Endothelial cell of umbilical vein (primary cell): ENCODE results near the gene ZMPSTE24. TPM values are rescaled to one million over a fixed set of nuclear protein-coding genes. Genes with fewer than 3 reads are reported as not detected.

ENCODE experiments used
- BruUV-seq: library from RNA; stranded (reverse); fragments of 400-500 nt; replicated peaks from 2 replicates; lab custom pipeline; 2021; lab: Mats Ljungman, UMichigan
- CTCF ChIA-PET: fragments of 300-600, 350-600 bp; sonication (Branson Sonifier 250); formaldehyde crosslinking; loops from one replicate; lab custom pipeline; 2021; ENCODE audit warnings: antibody characterized with exemption, inconsistent platforms; lab: Charles Lee
- POLR2A ChIA-PET: fragments of 300-600, 350-600 bp; sonication (Branson Sonifier 250); formaldehyde crosslinking; loops from one replicate; lab custom pipeline; 2021; ENCODE audit warnings: antibody characterized with exemption, inconsistent platforms; lab: Charles Lee
- DNase-seq: peaks from one replicate; pipeline ENCODE4 v3.0.0-alpha.2; 2011; ENCODE audit warnings: low read depth, low spot score
- FAIRE-seq: peaks from 2 replicates; lab custom pipeline; 2011; peaks lifted over from hg19 to GRCh38; lab: Jason Lieb, UNC
- H2AFZ ChIP-seq: 2 replicates; pipeline ENCODE4 v1.6.0; 2012; ENCODE audit warnings: low read depth, low read length, control low read depth, inconsistent platforms
- H3K27ac ChIP-seq: 2 replicates; pipeline ENCODE4 v1.5.1; 2011; ENCODE audit warnings: low read depth, mild to moderate bottlenecking, control low read depth, low read length, moderate library complexity; ENCODE audit not compliant: insufficient read depth
- H3K27me3 ChIP-seq, 2 experiments: 2 replicates each; pipeline versions ENCODE4 v1.6.0 to v1.6.1; 2011; ENCODE audit warnings: low read length in 2 of 2, mixed read lengths in 1 of 2; ENCODE audit not compliant: control insufficient read depth in 2 of 2, insufficient read depth in 2 of 2
- H3K36me3 ChIP-seq, 2 experiments: 2 replicates in 1 of 2; 3 replicates in 1 of 2; pipeline ENCODE4 v1.5.1; 2011; ENCODE audit warnings: low read length in 2 of 2, mild to moderate bottlenecking in 1 of 2, moderate library complexity in 1 of 2; ENCODE audit not compliant: control insufficient read depth in 2 of 2, insufficient read depth in 2 of 2; ENCODE audit errors: extremely low read depth in 1 of 2
- H3K4me1 ChIP-seq: 3 replicates; pipeline ENCODE4 v1.5.1; 2011; ENCODE audit warnings: mild to moderate bottlenecking, low read length; ENCODE audit not compliant: control insufficient read depth, insufficient read depth; ENCODE audit errors: extremely low read depth
- H3K4me2 ChIP-seq: 2 replicates; pipeline ENCODE4 v1.6.1; 2011; ENCODE audit warnings: low read length, control low read depth, mixed read lengths; ENCODE audit not compliant: insufficient read depth
- H3K4me3 ChIP-seq, 3 experiments: fragments of 200-600 bp in 1 of 3; sonication (generic), shearing (Covaris generic) in 1 of 3; replicated peaks in 1 of 3; 2 replicates each; pipeline ENCODE4 v1.5.1; 2011 to 2016; ENCODE audit warnings: control low read depth in 3 of 3, low read length in 3 of 3, mild to moderate bottlenecking in 2 of 3, inconsistent platforms in 1 of 3, low read depth in 1 of 3, moderate library complexity in 1 of 3; ENCODE audit not compliant: insufficient read depth in 1 of 3
- H3K79me2 ChIP-seq: 2 replicates; pipeline ENCODE4 v1.6.0; 2012; ENCODE audit warnings: low read length, inconsistent platforms; ENCODE audit not compliant: control insufficient read depth, insufficient read depth
- H3K9ac ChIP-seq: replicated peaks from 2 replicates; pipeline ENCODE3; 2011; ENCODE audit warnings: low read length, control low read depth; ENCODE audit not compliant: insufficient read depth; ENCODE audit errors: extremely low read depth
- H3K9me1 ChIP-seq: replicated peaks from 3 replicates; pipeline ENCODE4 v1.6.0; 2011; ENCODE audit warnings: mild to moderate bottlenecking, low read length; ENCODE audit not compliant: control insufficient read depth, insufficient read depth; ENCODE audit errors: extremely low read depth
- H3K9me3 ChIP-seq: replicated peaks from 2 replicates; pipeline ENCODE4 v1.5.1; 2012; ENCODE audit warnings: low read length, inconsistent platforms; ENCODE audit not compliant: control insufficient read depth, insufficient read depth
- H4K20me1 ChIP-seq: replicated peaks from 2 replicates; pipeline ENCODE3; 2011; ENCODE audit warnings: mild to moderate bottlenecking, low read length; ENCODE audit not compliant: control insufficient read depth, insufficient read depth; ENCODE audit errors: extremely low read depth
- CTCF ChIP-seq, 2 donors: IDR thresholded peaks; 1 replicate in 1 of 2; 2 replicates in 1 of 2; pipeline ENCODE4 v1.5.1; 2011; ENCODE audit warnings: low read length in 2 of 2, mild to moderate bottlenecking in 2 of 2, moderate library complexity in 2 of 2, control low read depth in 1 of 2, inconsistent platforms in 1 of 2, low read depth in 1 of 2; ENCODE audit not compliant: insufficient read depth in 1 of 2; ENCODE audit errors: extremely low read depth in 1 of 2
- EZH2 ChIP-seq: IDR thresholded peaks from 2 replicates; pipeline ENCODE4 v1.6.1; 2012; ENCODE audit warnings: borderline replicate concordance, low read depth, mild to moderate bottlenecking, moderate library complexity, low read length, inconsistent platforms; ENCODE audit not compliant: severe bottlenecking
- FOS ChIP-seq: IDR thresholded peaks from 2 replicates; pipeline ENCODE4 v1.6.1; 2011; ENCODE audit warnings: mild to moderate bottlenecking, low read length, moderate library complexity, borderline replicate concordance; ENCODE audit not compliant: insufficient read depth
- GATA2 ChIP-seq: IDR thresholded peaks from 2 replicates; pipeline ENCODE4 v1.7.0; 2011; ENCODE audit warnings: low read depth, mild to moderate bottlenecking, moderate library complexity, mixed read lengths, low read length; ENCODE audit not compliant: insufficient read length, insufficient read depth
- JUN ChIP-seq: IDR thresholded peaks from 2 replicates; pipeline ENCODE4 v1.6.1; 2011; ENCODE audit warnings: borderline replicate concordance, low read depth; ENCODE audit not compliant: insufficient read length, insufficient read depth
- MAX ChIP-seq: IDR thresholded peaks from 2 replicates; pipeline ENCODE4 v1.6.1; 2011; ENCODE audit not compliant: insufficient read depth, insufficient read length
- MYC ChIP-seq: IDR thresholded peaks from one replicate; pipeline ENCODE4 v1.6.1; 2011; ENCODE audit warnings: mild to moderate bottlenecking, low read depth, low read length
- POLR2A ChIP-seq: IDR thresholded peaks from 2 replicates; pipeline ENCODE4 v1.6.1; 2012; ENCODE audit warnings: low read depth, mild to moderate bottlenecking, control low read depth, low read length
- POLR2AphosphoS5 ChIP-seq: IDR thresholded peaks from 2 replicates; pipeline ENCODE4 v1.6.1; 2012; ENCODE audit warnings: low read depth, mild to moderate bottlenecking, control low read depth, low read length, moderate library complexity; ENCODE audit not compliant: insufficient read depth
- dilution Hi-C: fragments of 300-500 bp; cut with MboI; formaldehyde crosslinking; loops from one replicate; pipeline ENCODE4 v1.15.0; 2019; ENCODE audit warnings: low sequenced_read_pairs; ENCODE audit not compliant: extremely low pct_ligation_motif_present
- intact Hi-C: fragments of 100-400 bp; cut with micrococcal nuclease; formaldehyde crosslinking; loops from one replicate; pipeline ENCODE4 v1.10.0; 2022
- polyA plus RNA-seq, 4 experiments: library from polyadenylated mRNA; depleted of rRNA in 3 of 4; stranded (reverse) in 3 of 4; unstranded in 1 of 4; fragments of >200 nt; gene quantifications; 2 replicates each; pipeline versions ENCODE4 v1.2.1 to v1.2.3, GENCODE V29; 2011 to 2012; ENCODE audit warnings: missing spikeins in 1 of 4
- total RNA-seq: library from RNA; stranded (reverse); gene quantifications from 2 replicates; pipeline ENCODE4 v1.2.3, GENCODE V29; 2021

ZMPSTE24 gene
- total and polyA plus RNA-seq, 2 donors (not counting 3 experiments of a cell fraction or from before 2014, with no cell fraction given) = 16.9 to 44.7 TPM

- peaks cover 11 to 32% of the 10 kb centered on the region in 2 experiments for H3K36me3 ChIP-seq
- H4K20me1 ChIP-seq = peaks cover 3% of the 10 kb centered on the region
- H3K79me2 ChIP-seq = no peaks in the 10 kb centered on the region
- dilution Hi-C loops (no loop called here), intact Hi-C loops (no loop called here)
- H3K4me1 ChIP-seq = no peaks in the 10 kb centered on the region
- H3K27me3 ChIP-seq = no peaks in the 10 kb centered on the region
- peaks cover 2% of the 10 kb centered on the region for H3K9me1 ChIP-seq
- H3K9ac ChIP-seq = no peak overlapping the region
- H3K4me2 ChIP-seq = no peak overlapping the region
- no peak overlapping the region for H2AFZ ChIP-seq
- DNase-seq (no peak), FAIRE-seq (no peak)
- no peaks in the 10 kb centered on the region for H3K9me3 ChIP-seq
- CTCF ChIA-PET = interaction anchor here (1.3 to 3.6 kb wide), 5 partner anchors 13 to 139 kb away, joined by 5 to 12 read pairs (median 6); no protein-coding TSS in a partner anchor
- no TSS peak for BruUV-seq
- TF ChIP-seq POLR2A (no peak), FOS (no peak), GATA2 (no peak)
- no peak overlapping the region for H3K4me3 ChIP-seq
- POLR2A ChIA-PET = no interaction called here
- no peak overlapping the region for H3K27ac ChIP-seq
Measured at GRCh38 chr1:40291293-40291692, 33.3 kb downstream of the ZMPSTE24 start.

- Histone ChIP-seq H3K4me2 (no peak overlapping the region), H2AFZ (no peak overlapping the region), H3K36me3 (no peaks in the 10 kb centered on the region), H3K79me2 (no peaks in the 10 kb centered on the region), H3K9ac (no peak overlapping the region), H3K27ac (no peak overlapping the region), H4K20me1 (no peaks in the 10 kb centered on the region), H3K9me3 (no peaks in the 10 kb centered on the region), H3K27me3 (peaks cover 0 to 2% of the 10 kb centered on the region in 2 experiments), H3K4me1 (no peaks in the 10 kb centered on the region), H3K4me3 (no peak overlapping the region), H3K9me1 (no peaks in the 10 kb centered on the region)
- DNase-seq (no peak), FAIRE-seq (no peak)
- intact Hi-C loops = no loop called here
- ChIA-PET CTCF (interaction anchor here (1.4 to 1.9 kb wide), 3 partner anchors 15 to 156 kb away, joined by 3 to 9 read pairs (median 3); no protein-coding TSS in a partner anchor), POLR2A (no interaction called here)
- dilution Hi-C loops = no loop called here
- no TSS peak for BruUV-seq
- TF ChIP-seq GATA2 = no peak
- TF ChIP-seq FOS = no peak
- TF ChIP-seq JUN = no peak
- TF ChIP-seq POLR2AphosphoS5 = no peak
- TF ChIP-seq CTCF (IDR thresholded peaks at IDR 0.05; ENCODE audit: extremely low read depth in 1 of 2, insufficient read depth in 1 of 2, low read depth in 1 of 2, low read length in 2 of 2) = no peak
- no peak for TF ChIP-seq POLR2A
- no peak for TF ChIP-seq MAX
- TF ChIP-seq EZH2 = no peak
- TF ChIP-seq MYC = no peak
Measured at GRCh38 chr1:40299366-40300248, 41.6 kb downstream of the ZMPSTE24 start.
